Mesenchymal stem cell (in vitro differentiated cells and primary cell): ENCODE measurements around the gene ZC3H11A.
A peak's percentile ranks its signal among the peaks of the same experiment; 100 is the strongest.

Source experiments
- DNase-seq: peaks from one replicate; pipeline ENCODE4 v3.0.0-alpha.2; 2013
- H2AFZ ChIP-seq: one replicate; pipeline ENCODE4 v1.6.1; 2013; ENCODE audit warnings: low read depth, mild to moderate bottlenecking, control low read depth, inconsistent platforms, low read length, moderate library complexity
- H2AK5ac ChIP-seq: 2 replicates; pipeline ENCODE4 v1.6.1; 2013; ENCODE audit warnings: low read length, moderate library complexity, mild to moderate bottlenecking, inconsistent platforms; ENCODE audit not compliant: severe bottlenecking
- H2BK120ac ChIP-seq: one replicate; pipeline ENCODE4 v1.6.1; 2013; ENCODE audit warnings: low read depth, mild to moderate bottlenecking, inconsistent platforms, low read length, moderate library complexity
- H2BK12ac ChIP-seq, 2 experiments: one replicate each; pipeline ENCODE4 v1.6.1; 2013; ENCODE audit warnings: inconsistent platforms in 2 of 2, low read length in 2 of 2, mild to moderate bottlenecking in 2 of 2, moderate library complexity in 2 of 2, control low read depth in 1 of 2
- H2BK15ac ChIP-seq: one replicate; pipeline ENCODE4 v1.6.1; 2013; ENCODE audit warnings: mild to moderate bottlenecking, low read depth, inconsistent platforms; ENCODE audit not compliant: poor library complexity, severe bottlenecking
- H2BK5ac ChIP-seq: 2 replicates; pipeline ENCODE4 v1.6.1; 2013; ENCODE audit warnings: low read depth, mild to moderate bottlenecking, low read length, control low read depth, inconsistent platforms; ENCODE audit not compliant: poor library complexity, severe bottlenecking
- H3K14ac ChIP-seq, 2 experiments: one replicate each; pipeline ENCODE4 v1.6.1; 2013; ENCODE audit warnings: inconsistent platforms in 2 of 2, low read length in 2 of 2, control low read depth in 1 of 2, mild to moderate bottlenecking in 1 of 2, moderate library complexity in 1 of 2
- H3K18ac ChIP-seq, 2 experiments: one replicate each; pipeline ENCODE4 v1.6.1; 2013; ENCODE audit warnings: inconsistent platforms in 2 of 2, low read length in 2 of 2, control low read depth in 1 of 2, low read depth in 1 of 2, mild to moderate bottlenecking in 1 of 2
- H3K23ac ChIP-seq, 2 experiments: one replicate each; pipeline ENCODE4 v1.6.1; 2013; ENCODE audit warnings: inconsistent platforms in 2 of 2, low read length in 2 of 2, mild to moderate bottlenecking in 2 of 2, moderate library complexity in 2 of 2, control low read depth in 1 of 2
- H3K27ac ChIP-seq: 2 replicates; pipeline ENCODE4 v1.5.1; 2013; ENCODE audit warnings: mild to moderate bottlenecking, moderate library complexity, low read length, control low read depth, inconsistent platforms; ENCODE audit not compliant: poor library complexity, severe bottlenecking
- H3K27me3 ChIP-seq, 2 experiments: 2 replicates each; pipeline versions ENCODE4 v1.6.1 to v1.7.0; 2013; ENCODE audit warnings: low read length in 2 of 2, mild to moderate bottlenecking in 2 of 2, moderate library complexity in 2 of 2, control low read depth in 1 of 2, inconsistent platforms in 1 of 2; ENCODE audit not compliant: control insufficient read depth in 1 of 2, insufficient read depth in 1 of 2
- H3K36me3 ChIP-seq, 2 experiments: 2 replicates each; pipeline versions ENCODE4 v1.6.1 to v1.7.0; 2013; ENCODE audit warnings: low read length in 2 of 2, control low read depth in 1 of 2, inconsistent platforms in 1 of 2, low read depth in 1 of 2, mild to moderate bottlenecking in 1 of 2; ENCODE audit not compliant: insufficient read depth in 2 of 2, control insufficient read depth in 1 of 2
- H3K4ac ChIP-seq, 2 experiments: one replicate each; pipeline ENCODE4 v1.6.1; 2013; ENCODE audit warnings: inconsistent platforms in 2 of 2, low read length in 2 of 2, mild to moderate bottlenecking in 2 of 2, moderate library complexity in 2 of 2, control low read depth in 1 of 2, low read depth in 1 of 2
- H3K4me1 ChIP-seq: 2 replicates; pipeline ENCODE4 v1.6.1; 2013; ENCODE audit warnings: low read depth, low read length, control low read depth; ENCODE audit not compliant: control insufficient read depth, insufficient read depth
- H3K4me2 ChIP-seq: 2 replicates; pipeline ENCODE4 v1.6.1; 2013; ENCODE audit warnings: low read length, mild to moderate bottlenecking, inconsistent platforms; ENCODE audit not compliant: poor library complexity, severe bottlenecking
- H3K4me3 ChIP-seq, 2 experiments: 2 replicates each; pipeline versions ENCODE4 v1.5.1 to v1.7.0; 2013; ENCODE audit warnings: low read length in 2 of 2, mild to moderate bottlenecking in 2 of 2, control low read depth in 1 of 2, low read depth in 1 of 2; ENCODE audit not compliant: insufficient read depth in 1 of 2
- H3K79me1 ChIP-seq: replicated peaks from 2 replicates; pipeline ENCODE4 v1.6.1; 2013; ENCODE audit warnings: mild to moderate bottlenecking, control low read depth, low read length, inconsistent platforms; ENCODE audit not compliant: poor library complexity, severe bottlenecking
- H3K9ac ChIP-seq: 2 replicates; pipeline ENCODE4 v1.7.0; 2013; ENCODE audit warnings: mild to moderate bottlenecking, low read length, moderate library complexity
- H3K9me3 ChIP-seq: 2 replicates; pipeline ENCODE4 v1.7.0; 2013; ENCODE audit warnings: mild to moderate bottlenecking, low read length; ENCODE audit not compliant: control insufficient read depth
- H4K8ac ChIP-seq: one replicate; pipeline ENCODE4 v1.6.1; 2013; ENCODE audit warnings: inconsistent platforms, mild to moderate bottlenecking, low read length, moderate library complexity
- H4K91ac ChIP-seq: one replicate; pipeline ENCODE4 v1.6.1; 2013; ENCODE audit warnings: mild to moderate bottlenecking, low read length, inconsistent platforms
- WGBS: methylation state at CpG from one replicate; pipeline ENCODE4 v1.1.7; 2013; ENCODE audit warnings: mixed read lengths; 5-methylcytosine and 5-hydroxymethylcytosine counted together

The ZC3H11A gene

GRCh38 chr1:203781962-203782361 is 13.5 kb upstream of the ZC3H11A start:
- Histone ChIP-seq H3K4me3 (no peak overlapping the region), H3K4ac (no peak overlapping the region), H3K4me1 (no peaks in the 10 kb centered on the region), H2AK5ac (no peak overlapping the region), H2BK120ac (no peak overlapping the region), H3K79me1 (no peaks in the 10 kb centered on the region), H2BK5ac (no peak overlapping the region), H3K18ac (no peak overlapping the region), H2BK12ac (no peak overlapping the region), H3K23ac (no peak overlapping the region), H2BK15ac (no peak overlapping the region), H4K8ac (no peak overlapping the region), H2AFZ (no peak overlapping the region), H3K4me2 (no peak overlapping the region), H3K9me3 (no peaks in the 10 kb centered on the region), H3K27ac (no peak overlapping the region), H3K9ac (no peak overlapping the region), H3K14ac (no peak overlapping the region), H4K91ac (no peak overlapping the region), H3K36me3 (no peaks in the 10 kb centered on the region), H3K27me3 (peaks cover 0 to 4% of the 10 kb centered on the region in 2 experiments)
- WGBS, result 83% methylated on average over 6 of the region's 7 CpGs
- DNase-seq, result no peak

GRCh38 chr1:203789966-203790365 is 5.5 kb upstream of the ZC3H11A start:
- H4K8ac ChIP-seq, result no peak overlapping the region
- H3K4me1 ChIP-seq, result no peaks in the 10 kb centered on the region
- no peak overlapping the region for H3K9ac ChIP-seq
- H2AK5ac ChIP-seq, result no peak overlapping the region
- no peak overlapping the region for H4K91ac ChIP-seq
- no peak for DNase-seq
- H3K79me1 ChIP-seq, result no peaks in the 10 kb centered on the region
- H3K18ac ChIP-seq, result no peak overlapping the region
- H3K4me2 ChIP-seq, result no peak overlapping the region
- no peak overlapping the region for H3K4me3 ChIP-seq
- no peaks in the 10 kb centered on the region for H3K36me3 ChIP-seq
- 96% methylated on average over 3 of the region's 3 CpGs for WGBS
- H2BK12ac ChIP-seq, result no peak overlapping the region
- no peak overlapping the region for H2BK120ac ChIP-seq
- H3K14ac ChIP-seq, result peak overlapping the region in 1 of 2 experiments; percentile 15
- H2BK15ac ChIP-seq, result no peak overlapping the region
- no peak overlapping the region for H2AFZ ChIP-seq
- H2BK5ac ChIP-seq, result no peak overlapping the region
- no peak overlapping the region for H3K27ac ChIP-seq
- H3K27me3 ChIP-seq, result peaks cover 0 to 4% of the 10 kb centered on the region in 2 experiments
- peaks cover 4% of the 10 kb centered on the region for H3K9me3 ChIP-seq
- no peak overlapping the region for H3K23ac ChIP-seq
- H3K4ac ChIP-seq, result no peak overlapping the region

DNA sequence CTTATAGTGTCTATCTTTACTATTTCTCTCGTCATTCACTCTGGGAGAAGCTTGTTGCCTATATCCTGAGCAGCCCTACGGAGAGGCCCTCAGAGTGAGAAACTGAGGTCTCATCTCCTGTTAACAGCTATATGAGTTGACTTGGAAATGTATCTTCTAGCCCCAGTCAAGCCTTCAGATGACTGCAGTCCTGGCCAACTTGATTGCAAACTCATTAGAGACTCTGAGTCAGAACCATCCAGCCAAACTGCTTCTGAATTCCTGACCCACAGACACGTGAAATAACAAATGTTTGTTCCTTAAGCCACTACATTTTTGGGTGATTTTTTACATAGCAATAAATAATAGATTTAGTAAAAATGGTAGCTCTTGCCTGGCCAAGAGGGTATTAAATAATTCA is 3.9 kb upstream of the ZC3H11A start:
- no peak overlapping the region for H3K23ac ChIP-seq
- H3K36me3 ChIP-seq, result no peaks in the 10 kb centered on the region
- H2AFZ ChIP-seq, result no peak overlapping the region
- H2BK12ac ChIP-seq, result no peak overlapping the region
- H2BK120ac ChIP-seq, result no peak overlapping the region
- H3K27me3 ChIP-seq, result no peaks in the 10 kb centered on the region
- no peak overlapping the region for H4K91ac ChIP-seq
- no peak overlapping the region for H3K18ac ChIP-seq
- no peak overlapping the region for H4K8ac ChIP-seq
- no peak overlapping the region for H2AK5ac ChIP-seq
- H3K4ac ChIP-seq, result no peak overlapping the region
- H3K79me1 ChIP-seq, result no peaks in the 10 kb centered on the region
- no peaks in the 10 kb centered on the region for H3K4me1 ChIP-seq
- H3K27ac ChIP-seq, result no peak overlapping the region
- no peak overlapping the region for H3K4me3 ChIP-seq
- no peak overlapping the region for H2BK5ac ChIP-seq
- no peak overlapping the region for H3K14ac ChIP-seq
- H2BK15ac ChIP-seq, result no peak overlapping the region
- H3K9me3 ChIP-seq, result peaks cover 4% of the 10 kb centered on the region
- no peak overlapping the region for H3K4me2 ChIP-seq
- WGBS, result 100% methylated on average over 1 of the region's 3 CpGs
- no peak overlapping the region for H3K9ac ChIP-seq
- no peak for DNase-seq

DNA sequence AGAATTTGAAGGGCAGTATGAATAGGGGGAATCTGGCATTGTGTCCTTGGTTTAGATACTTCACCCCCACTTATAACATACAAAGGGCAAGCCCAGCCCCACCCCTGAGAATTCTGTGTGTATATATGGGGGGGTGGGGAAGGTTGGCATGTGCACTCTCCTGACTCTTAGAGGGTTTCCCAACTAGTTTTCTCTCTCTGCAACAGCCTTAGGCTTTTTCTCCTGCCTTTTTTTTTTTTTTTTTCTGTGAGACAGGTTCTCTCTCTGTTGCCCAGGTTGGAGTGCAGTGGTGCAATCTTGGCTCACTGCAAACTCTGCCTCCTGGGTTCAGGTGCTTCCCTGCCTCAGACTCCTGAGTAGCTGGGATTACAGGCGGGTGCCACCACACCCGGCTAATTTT is 2.9 kb upstream of the ZC3H11A start:
- Histone ChIP-seq H3K27me3 (no peaks in the 10 kb centered on the region), H2BK120ac (no peak overlapping the region), H3K4me3 (no peak overlapping the region), H2BK5ac (no peak overlapping the region), H3K14ac (no peak overlapping the region), H2AFZ (no peak overlapping the region), H3K79me1 (no peaks in the 10 kb centered on the region), H4K8ac (no peak overlapping the region), H2BK15ac (no peak overlapping the region), H2AK5ac (no peak overlapping the region), H3K23ac (no peak overlapping the region), H3K4me1 (no peaks in the 10 kb centered on the region), H4K91ac (no peak overlapping the region), H3K9ac (no peak overlapping the region), H3K4ac (no peak overlapping the region), H3K4me2 (no peak overlapping the region), H3K9me3 (peaks cover 4% of the 10 kb centered on the region), H2BK12ac (no peak overlapping the region), H3K27ac (no peak overlapping the region), H3K18ac (no peak overlapping the region), H3K36me3 (peaks cover 0 to 3% of the 10 kb centered on the region in 2 experiments)
- 89% methylated on average over 2 of the region's 2 CpGs for WGBS
- no peak for DNase-seq
